H1 (cell line): ENCODE results near the gene CCDC197. TPM values are rescaled to one million over a fixed set of nuclear protein-coding genes. Genes with fewer than 3 reads are reported as not detected.

ENCODE experiments used
- CTCF ChIA-PET: fragments of 300-600 bp; sonication (Branson Sonifier 250); formaldehyde crosslinking; loops from one replicate; lab custom pipeline; 2021; ENCODE audit not compliant: partially characterized antibody; lab: Charles Lee
- POLR2A ChIA-PET: fragments of 300-600 bp; sonication (Branson Sonifier 250); formaldehyde crosslinking; loops from one replicate; lab custom pipeline; 2021; ENCODE audit warnings: inconsistent platforms; ENCODE audit not compliant: partially characterized antibody; lab: Charles Lee
- DNase-seq, 2 experiments: peaks; one replicate each; pipeline versions ENCODE4 v3.0.0 to v3.0.0-alpha.2; 2010 to 2022; ENCODE audit warnings: low spot score in 2 of 2, low read depth in 1 of 2, mixed read lengths in 1 of 2
- FAIRE-seq: peaks from 2 replicates; lab custom pipeline; 2011; peaks lifted over from hg19 to GRCh38; lab: Jason Lieb, UNC
- H2AFZ ChIP-seq: 2 replicates; pipeline ENCODE4 v1.8.1; 2012; ENCODE audit warnings: low read length, inconsistent platforms
- H2AK5ac ChIP-seq: 2 replicates; pipeline ENCODE4 v1.6.1; 2013; ENCODE audit warnings: low read depth, low read length
- H2BK120ac ChIP-seq: replicated peaks from 2 replicates; pipeline ENCODE3; 2013; ENCODE audit warnings: low read depth, low read length, inconsistent platforms
- H2BK12ac ChIP-seq: 2 replicates; pipeline ENCODE4 v1.6.1; 2013; ENCODE audit warnings: low read depth, low read length
- H2BK15ac ChIP-seq: 2 replicates; pipeline ENCODE4 v1.6.1; 2013; ENCODE audit warnings: low read length
- H2BK20ac ChIP-seq: 2 replicates; pipeline ENCODE4 v1.6.1; 2013; ENCODE audit warnings: low read length
- H2BK5ac ChIP-seq: 2 replicates; pipeline ENCODE4 v1.6.1; 2013; ENCODE audit warnings: low read depth, low read length
- H3K14ac ChIP-seq: 2 replicates; pipeline ENCODE4 v1.6.1; 2013; ENCODE audit warnings: inconsistent platforms; ENCODE audit not compliant: insufficient read length
- H3K18ac ChIP-seq: 2 replicates; pipeline ENCODE4 v1.6.1; 2013; ENCODE audit warnings: low read length; ENCODE audit errors: extremely low read depth
- H3K23ac ChIP-seq: 2 replicates; pipeline ENCODE4 v1.6.1; 2013; ENCODE audit warnings: inconsistent platforms; ENCODE audit not compliant: insufficient read length
- H3K23me2 ChIP-seq: 2 replicates; pipeline ENCODE4 v1.6.1; 2013; ENCODE audit warnings: low read depth, low read length
- H3K27ac ChIP-seq: 2 replicates; pipeline ENCODE4 v1.6.1; 2011; ENCODE audit warnings: low read depth, low read length, inconsistent platforms
- H3K27me3 ChIP-seq, 4 experiments: replicated peaks in 1 of 4; 1 replicate in 1 of 4; 2 replicates in 3 of 4; pipeline versions ENCODE4 v1.6.1 to v1.8.1; 2011 to 2013; ENCODE audit warnings: low read length in 3 of 4, mild to moderate bottlenecking in 3 of 4, inconsistent platforms in 2 of 4, mixed read lengths in 2 of 4, moderate library complexity in 1 of 4; ENCODE audit not compliant: control insufficient read depth in 3 of 4, insufficient read depth in 3 of 4; ENCODE audit errors: extremely low read depth in 1 of 4
- H3K36me3 ChIP-seq, 4 experiments: 2 replicates each; pipeline versions ENCODE4 v1.6.1 to v1.8.1; 2011 to 2013; ENCODE audit warnings: mild to moderate bottlenecking in 4 of 4, low read length in 3 of 4, moderate library complexity in 2 of 4, control low read depth in 1 of 4, inconsistent platforms in 1 of 4; ENCODE audit not compliant: insufficient read depth in 4 of 4, control insufficient read depth in 2 of 4
- H3K4ac ChIP-seq: replicated peaks from 2 replicates; pipeline ENCODE3; 2013; ENCODE audit warnings: low read length, low read depth, mixed read lengths, inconsistent platforms; ENCODE audit not compliant: insufficient read length
- H3K4me1 ChIP-seq, 4 experiments: replicated peaks in 1 of 4; 1 replicate in 1 of 4; 2 replicates in 3 of 4; pipeline versions ENCODE4 v1.6.1 to v1.8.1; 2011 to 2013; ENCODE audit warnings: low read length in 3 of 4, inconsistent platforms in 2 of 4, mixed read lengths in 1 of 4; ENCODE audit not compliant: insufficient read depth in 4 of 4, control insufficient read depth in 3 of 4
- H3K4me2 ChIP-seq, 2 experiments: 2 replicates each; pipeline versions ENCODE4 v1.6.1 to v1.8.1; 2011 to 2013; ENCODE audit warnings: low read depth in 2 of 2, low read length in 2 of 2, control low read depth in 1 of 2, inconsistent platforms in 1 of 2, mild to moderate bottlenecking in 1 of 2; ENCODE audit not compliant: insufficient read depth in 1 of 2
- H3K4me3 ChIP-seq, 4 experiments: fragments of 200-600, 300-600 bp in 1 of 4; sonication (generic), shearing (Covaris generic), sonication (Bioruptor Twin) in 1 of 4; 2 replicates each; pipeline versions ENCODE4 v1.5.1 to v1.8.1; 2011 to 2016; ENCODE audit warnings: low read length in 4 of 4, low read depth in 3 of 4, control low read depth in 2 of 4, inconsistent platforms in 2 of 4, mild to moderate bottlenecking in 2 of 4, mixed read lengths in 1 of 4, moderate library complexity in 1 of 4; ENCODE audit not compliant: insufficient read depth in 2 of 4; ENCODE audit errors: extremely low read depth in 1 of 4
- H3K56ac ChIP-seq: replicated peaks from 2 replicates; pipeline ENCODE3; 2013; ENCODE audit warnings: low read depth, mild to moderate bottlenecking, mixed read lengths, low read length, inconsistent platforms; ENCODE audit not compliant: insufficient read length
- H3K79me1 ChIP-seq: 2 replicates; pipeline ENCODE4 v1.6.1; 2013; ENCODE audit warnings: low read depth, low read length, control low read depth
- H3K79me2 ChIP-seq, 2 experiments: 2 replicates each; pipeline versions ENCODE4 v1.6.1 to v1.8.1; 2012 to 2013; ENCODE audit warnings: low read length in 2 of 2, mild to moderate bottlenecking in 2 of 2, inconsistent platforms in 1 of 2; ENCODE audit not compliant: insufficient read depth in 2 of 2, control insufficient read depth in 1 of 2
- H3K9ac ChIP-seq, 4 experiments: replicated peaks in 1 of 4; 1 replicate in 1 of 4; 2 replicates in 3 of 4; pipeline versions ENCODE4 v1.6.1 to v1.8.1; 2011 to 2013; ENCODE audit warnings: low read depth in 3 of 4, low read length in 3 of 4, control low read depth in 2 of 4, mild to moderate bottlenecking in 2 of 4, moderate library complexity in 2 of 4, inconsistent platforms in 1 of 4; ENCODE audit errors: extremely low read depth in 1 of 4
- H3K9me3 ChIP-seq, 2 experiments: 2 replicates each; pipeline versions ENCODE4 v1.6.1 to v1.8.1; 2012 to 2013; ENCODE audit warnings: mild to moderate bottlenecking in 2 of 2, moderate library complexity in 2 of 2, control low read depth in 1 of 2, inconsistent platforms in 1 of 2, low read depth in 1 of 2, low read length in 1 of 2, mixed read lengths in 1 of 2; ENCODE audit not compliant: insufficient read depth in 2 of 2
- H4K20me1 ChIP-seq, 2 experiments: replicated peaks in 1 of 2; 2 replicates each; pipeline versions ENCODE3 to v1.8.1; 2011 to 2013; ENCODE audit warnings: inconsistent platforms in 2 of 2, low read length in 2 of 2, mild to moderate bottlenecking in 1 of 2; ENCODE audit not compliant: insufficient read depth in 2 of 2, control insufficient read depth in 1 of 2
- H4K5ac ChIP-seq: 2 replicates; pipeline ENCODE4 v1.6.1; 2013; ENCODE audit warnings: low read length, low read depth, mixed read lengths, inconsistent platforms; ENCODE audit not compliant: insufficient read length
- H4K8ac ChIP-seq: 2 replicates; pipeline ENCODE4 v1.8.0; 2013; ENCODE audit warnings: mild to moderate bottlenecking, moderate library complexity, low read length, inconsistent platforms; ENCODE audit not compliant: insufficient read depth; ENCODE audit errors: extremely low read depth
- H4K91ac ChIP-seq: replicated peaks from 2 replicates; pipeline ENCODE3; 2013; ENCODE audit warnings: low read length, mixed read lengths, inconsistent platforms; ENCODE audit not compliant: insufficient read length
- EZH2 ChIP-seq: fragments of 200-600 bp; sonication (generic); IDR thresholded peaks from 2 replicates; pipeline ENCODE4 v1.7.1; 2012; ENCODE audit warnings: low read depth, mild to moderate bottlenecking, moderate library complexity, low read length, inconsistent platforms; ENCODE audit not compliant: severe bottlenecking
- SIX5 ChIP-seq: IDR thresholded peaks from 2 replicates; pipeline ENCODE4 v1.6.1; 2011; ENCODE audit warnings: mild to moderate bottlenecking, low read depth, low read length
- ZNF274 ChIP-seq: IDR thresholded peaks from 2 replicates; pipeline ENCODE4 v1.7.0; 2012; ENCODE audit warnings: low read length, borderline replicate concordance; ENCODE audit errors: extremely low read depth
- polyA plus RNA-seq, 7 experiments: library from polyadenylated mRNA; depleted of rRNA in 3 of 7; stranded (reverse) in 5 of 7; unstranded in 2 of 7; fragments of >200 nt in 5 of 7; fragments of 200-250 nt in 2 of 7; gene quantifications; 1 replicate in 5 of 7; 2 replicates in 1 of 7; 4 replicates in 1 of 7; pipeline versions ENCODE4 v1.2.1 to v1.2.3, GENCODE V29; 2011 to 2013; ENCODE audit warnings: missing spikeins in 2 of 7, mixed read lengths in 2 of 7
- total RNA-seq: library from RNA; stranded (reverse); fragmentation: NEBNext Ultra II Directional; extraction: Animal tissue kit (Norgen Biotek cat#: 25700); gene quantifications from 2 replicates; pipeline ENCODE4 v1.2.1, GENCODE V29; 2021

Gene CCDC197
- total and polyA plus RNA-seq, 2 of the 8 experiments (the other 6 are each of a cell fraction or from before 2014, with no cell fraction given), result not detected

GRCh38 chr14:93960108-93960475, 37.0 kb upstream of the CCDC197 start:
- Histone ChIP-seq H3K9ac (no peak overlapping the region), H4K91ac (no peak overlapping the region), H3K79me2 (no peaks in the 10 kb centered on the region), H3K27ac (no peak overlapping the region), H3K23ac (no peak overlapping the region), H2BK120ac (no peak overlapping the region), H3K23me2 (peaks cover 3% of the 10 kb centered on the region; the same call in 1 of the 2 replicates), H3K56ac (no peak overlapping the region), H2AFZ (no peak overlapping the region; the same call in 1 of the 2 replicates), H4K8ac (no peak overlapping the region), H4K20me1 (no peaks in the 10 kb centered on the region), H3K14ac (no peak overlapping the region), H2BK15ac (peak overlapping the region; percentile 36; the same call in 1 of the 2 replicates), H3K4ac (no peak overlapping the region), H3K9me3 (no peaks in the 10 kb centered on the region), H2BK12ac (no peak overlapping the region; the same call in 1 of the 2 replicates), H2BK20ac (0 out of 2 replicates have a peak overlapping the region, but pooled peaks have one; percentile 8), H3K4me3 (no peak overlapping the region), H3K36me3 (no peaks in the 10 kb centered on the region), H3K18ac (no peak overlapping the region), H2AK5ac (no peak overlapping the region), H4K5ac (no peak overlapping the region), H3K27me3 (peaks cover 0 to 1% (median 0%) of the 10 kb centered on the region in 4 experiments; a peak in 1 of 7 replicates), H3K4me2 (no peak overlapping the region), H3K79me1 (no peaks in the 10 kb centered on the region), H3K4me1 (peaks cover 0 to 9% (median 7%) of the 10 kb centered on the region in 4 experiments; a peak in 5 of 7 replicates), H2BK5ac (peak overlapping the region; percentile 54; the same call in 1 of the 2 replicates)
- POLR2A ChIA-PET, result interaction anchor here (1.4 kb wide), 1 partner anchor 18 kb away, joined by 3 read pairs; no protein-coding TSS in a partner anchor
- DNase-seq, result no peak
- TF ChIP-seq ZNF274 (no peak), SIX5 (no peak), EZH2 (no peak)
- no peak for FAIRE-seq
- CTCF ChIA-PET, result interaction anchor here (0.7 to 8.0 kb wide), 9 partner anchors 11 to 76 kb away, joined by 3 to 37 read pairs (median 4); no protein-coding TSS in a partner anchor
